Measurements from ENCODE around the gene SCFD1.
"Not testable (repeated sequence)": the region's sequence is repeated elsewhere in the genome, so short reads cannot be mapped to it uniquely, and the experiment has no call there.

Gene SCFD1

GRCh38 chr14:30678926-30679431, 56.9 kb downstream of the SCFD1 start:
- no peak for DNase-seq

GRCh38 chr14:30680036-30680435, 57.9 kb downstream of the SCFD1 start:
- no peak for DNase-seq

GRCh38 chr14:30680776-30681175, 58.7 kb downstream of the SCFD1 start:
- not testable (repeated sequence) for DNase-seq

GRCh38 chr14:30681752-30682355, 59.7 kb downstream of the SCFD1 start:
- peak; percentile 27 for DNase-seq

GRCh38 chr14:30690487-30691355, 68.6 kb downstream of the SCFD1 start:
- DNase-seq = peak; percentile 47

- DNase-seq = no peak
Measured at GRCh38 chr14:30691751-30692398, 69.8 kb downstream of the SCFD1 start.

- no peak for DNase-seq
Measured at GRCh38 chr14:30692669-30693068, 70.5 kb downstream of the SCFD1 start.

GRCh38 chr14:30698463-30698862, 76.3 kb downstream of the SCFD1 start:
- no peak for DNase-seq

- no peak for DNase-seq
Measured at GRCh38 chr14:30706704-30707103, 84.6 kb downstream of the SCFD1 start.

- DNase-seq = peak; percentile 8
Measured at GRCh38 chr14:30708157-30708556, 86.0 kb downstream of the SCFD1 start.

GRCh38 chr14:30709201-30709600, 87.1 kb downstream of the SCFD1 start:
- DNase-seq = no peak

- DNase-seq = no peak
Measured at GRCh38 chr14:30710876-30711275, 88.8 kb downstream of the SCFD1 start.

- DNase-seq = no peak
Measured at GRCh38 chr14:30719137-30719536, 97.0 kb downstream of the SCFD1 start.

- no peak for DNase-seq
Measured at GRCh38 chr14:30725763-30726162, 103.6 kb downstream of the SCFD1 start.

GRCh38 chr14:30728471-30728870, 106.4 kb downstream of the SCFD1 start:
- no peak for DNase-seq

GRCh38 chr14:30737916-30738315, 115.8 kb downstream of the SCFD1 start:
- no peak for DNase-seq

- no peak for DNase-seq
Measured at GRCh38 chr14:30738978-30739377, 116.9 kb downstream of the SCFD1 start.

GRCh38 chr14:30748343-30748742, 126.2 kb downstream of the SCFD1 start:
- no peak for DNase-seq

GRCh38 chr14:30751646-30752416, 129.7 kb downstream of the SCFD1 start:
- no peak for DNase-seq

GRCh38 chr14:30753452-30753851, 131.3 kb downstream of the SCFD1 start:
- DNase-seq = no peak

GRCh38 chr14:30754778-30755177, 132.7 kb downstream of the SCFD1 start:
- no peak for DNase-seq

GRCh38 chr14:30756594-30756993, 134.5 kb downstream of the SCFD1 start:
- DNase-seq = no peak

- DNase-seq = no peak
Measured at GRCh38 chr14:30757082-30757481, 135.0 kb downstream of the SCFD1 start.

All from NCI-H2171 treated with DMSO at 0.1 percent for 48 hours (cell line).